Activated T-cell treated with anti-CD3 and anti-CD28 coated beads for 1 hour (primary cell): ENCODE measurements around the gene CRTAC1.
A peak's percentile ranks its signal among the peaks of the same experiment; 100 is the strongest.
"Not testable (repeated sequence)": the region's sequence is repeated elsewhere in the genome, so short reads cannot be mapped to it uniquely, and the experiment has no call there.

Experiments used
- DNase-seq: peaks from one replicate; pipeline ENCODE4 v3.0.0-alpha.2; 2020; ENCODE audit warnings: low read depth

The CRTAC1 gene

DNA sequence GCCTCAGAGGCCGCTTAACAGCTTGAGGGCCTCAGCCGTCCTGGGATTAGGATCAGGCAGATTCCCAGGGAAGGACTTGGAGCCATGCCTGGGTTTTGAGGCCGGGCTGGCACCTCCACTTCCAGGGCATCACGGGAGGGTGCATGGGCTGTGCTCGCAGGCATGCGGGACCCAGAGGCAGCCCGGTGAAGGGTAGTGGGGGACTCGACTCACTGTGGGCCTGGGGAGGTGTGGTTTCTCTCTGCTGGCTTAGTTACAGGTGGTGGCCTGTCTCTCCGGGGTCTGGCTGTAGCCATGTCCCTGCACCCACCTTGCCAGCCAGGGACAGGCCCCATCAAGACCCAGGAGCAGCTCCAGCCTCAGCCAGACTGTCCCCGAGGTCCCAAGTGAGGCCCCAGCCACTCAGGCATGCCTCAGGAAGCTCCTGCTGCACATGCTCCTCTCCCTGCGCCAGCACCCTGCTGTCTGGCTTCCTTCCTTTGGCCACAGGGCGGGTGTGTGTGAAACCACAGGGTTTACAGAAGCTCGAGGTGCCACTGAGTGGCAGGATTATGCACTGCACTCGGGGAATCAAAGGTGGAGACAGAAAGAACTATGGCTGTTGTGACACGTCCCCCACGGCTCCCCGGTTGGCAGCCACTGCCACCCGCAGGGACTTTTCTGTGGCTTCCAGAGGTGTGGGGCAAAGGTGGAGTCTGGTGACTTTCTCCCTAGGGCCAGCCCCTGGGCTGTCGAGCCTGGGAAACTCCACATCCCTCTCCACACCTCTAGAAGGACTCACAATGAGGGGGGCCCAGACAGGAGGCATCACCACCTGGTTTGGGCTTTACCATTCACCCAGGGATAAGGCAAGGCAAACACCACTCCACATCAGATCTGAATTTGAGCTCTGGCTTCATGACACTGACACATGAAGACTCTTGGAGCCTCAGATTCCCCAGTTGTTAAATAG lies 161.1 kb downstream of the CRTAC1 start:
- DNase-seq: peak; percentile 71

DNA sequence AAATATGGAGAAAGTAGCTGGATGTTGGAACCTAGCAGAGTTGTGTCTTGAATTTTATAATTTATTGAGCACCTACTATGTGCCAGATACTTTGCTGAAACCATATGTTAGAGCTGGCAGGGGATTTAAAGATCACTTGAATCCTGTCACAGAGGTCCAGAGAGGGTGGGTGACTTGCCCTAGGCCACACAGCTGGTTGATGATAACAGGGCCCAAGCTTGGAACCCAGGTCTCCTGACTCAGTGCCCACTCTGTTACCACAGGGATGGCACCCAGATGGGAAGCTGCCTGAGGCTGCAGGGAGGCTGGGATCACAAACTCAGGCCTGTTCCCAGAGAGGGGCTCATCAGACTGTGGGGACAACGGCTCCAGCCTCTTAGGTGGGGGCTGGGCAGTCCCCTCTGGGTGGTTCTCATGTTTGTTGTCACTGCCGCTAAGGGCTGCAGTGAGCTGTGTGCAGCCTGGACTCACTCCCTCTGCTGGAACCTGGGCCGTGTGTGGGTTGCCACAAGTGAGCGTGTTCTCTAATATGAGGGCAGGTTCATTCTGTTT lies 162.2 kb downstream of the CRTAC1 start:
- no peak for DNase-seq

DNA sequence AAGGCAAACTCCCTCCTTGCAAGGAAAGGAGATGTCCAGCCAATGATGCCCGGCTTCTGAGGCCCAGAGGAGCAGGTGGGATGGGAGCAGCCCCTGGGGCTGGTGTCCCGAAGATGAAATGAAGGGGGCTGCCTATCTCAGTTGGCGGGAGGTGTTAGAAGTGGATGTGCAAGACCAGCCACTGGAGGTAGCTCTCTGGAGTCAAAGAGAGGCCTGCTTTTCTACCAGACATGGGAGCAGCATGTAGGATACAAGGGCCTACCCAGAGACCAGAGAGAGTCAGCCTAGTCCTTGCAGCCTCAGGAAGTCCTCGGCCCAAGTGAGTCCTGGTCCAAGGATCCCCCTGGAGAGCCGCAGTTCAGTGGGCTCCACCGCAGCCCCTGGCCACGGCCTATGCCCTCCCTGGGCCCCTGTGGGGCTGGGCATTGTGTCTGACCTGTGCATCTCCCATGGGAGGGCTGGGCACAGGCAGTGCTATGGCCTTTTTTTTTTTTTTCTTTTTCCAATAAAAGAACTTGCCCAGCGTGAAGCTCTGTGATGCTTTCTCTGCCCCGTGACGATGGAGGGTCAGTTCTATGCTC lies 163.1 kb downstream of the CRTAC1 start:
- no peak for DNase-seq

DNA sequence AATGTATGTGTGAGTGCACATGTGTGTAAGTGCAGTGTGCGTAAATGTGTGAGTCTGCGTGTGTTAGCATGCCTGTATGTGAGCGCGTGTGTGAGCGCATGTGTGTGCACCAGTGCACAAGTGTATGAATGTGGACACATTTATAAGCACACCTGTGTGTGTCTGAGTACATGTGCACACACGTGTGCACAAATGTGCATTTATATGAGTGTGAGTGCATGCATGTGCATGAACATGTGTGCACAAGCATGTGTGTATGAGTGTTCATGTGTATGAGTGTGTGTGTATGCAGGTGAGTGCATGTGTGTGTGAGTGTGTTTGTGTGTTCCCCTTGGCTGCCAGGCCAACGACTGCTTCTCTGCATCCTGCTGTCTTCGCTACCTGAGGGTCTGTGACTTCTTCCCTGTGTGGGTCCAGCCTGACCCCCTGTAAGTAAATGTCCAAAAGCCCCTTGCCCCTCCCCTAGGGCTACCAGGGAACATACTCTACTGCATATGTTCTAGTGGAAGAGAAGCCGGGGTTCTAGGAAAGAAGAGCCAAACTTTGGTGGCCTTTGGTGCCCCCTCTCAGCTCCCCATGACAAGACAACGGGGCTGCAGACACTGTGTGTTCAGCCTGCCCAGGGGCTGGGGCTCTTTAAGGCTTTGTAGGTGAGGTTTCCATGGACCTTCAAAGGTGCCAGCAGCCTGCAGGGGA lies 163.7 kb downstream of the CRTAC1 start:
- no peak for DNase-seq

DNA sequence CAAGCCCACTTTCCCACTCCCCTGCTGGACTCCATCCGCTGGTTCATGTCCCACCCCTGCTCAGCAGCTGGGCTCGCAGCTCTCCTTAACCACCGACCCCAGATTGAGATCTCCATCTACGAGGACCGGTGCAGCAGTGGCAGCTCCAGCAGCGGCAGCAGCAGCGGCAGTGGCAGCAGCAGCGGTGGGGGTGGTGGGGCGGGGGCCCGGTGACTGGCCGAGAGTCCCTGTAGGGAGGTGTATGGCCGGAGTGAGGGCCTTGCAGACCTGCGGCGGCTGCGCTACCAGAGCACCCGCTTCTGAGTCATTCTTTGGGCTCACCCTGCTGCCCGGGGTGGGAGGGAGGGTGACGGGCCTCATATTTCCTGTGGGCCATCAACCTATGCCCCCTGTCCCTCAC lies 164.9 kb downstream of the CRTAC1 start:
- DNase-seq: no peak

DNA sequence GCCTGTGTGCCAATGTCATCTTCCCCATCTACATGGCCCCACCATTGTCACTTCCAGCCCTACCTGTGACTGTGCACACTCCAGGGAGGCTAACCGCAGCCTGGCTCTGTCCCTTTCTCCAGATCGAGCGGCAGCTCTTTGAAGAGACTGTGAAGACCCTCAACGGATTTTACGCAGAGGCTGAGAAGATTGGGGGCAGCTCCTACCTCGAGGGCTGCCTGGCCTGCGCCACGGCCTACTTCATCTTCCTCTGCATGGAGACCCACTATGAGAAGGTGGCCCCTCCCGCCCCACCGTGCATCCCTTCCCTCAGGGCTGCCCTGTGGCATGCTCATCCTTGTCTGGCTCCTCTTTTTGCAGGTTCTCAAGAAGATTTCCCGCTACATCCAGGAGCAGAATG lies 166.6 kb downstream of the CRTAC1 start:
- no peak for DNase-seq

DNA sequence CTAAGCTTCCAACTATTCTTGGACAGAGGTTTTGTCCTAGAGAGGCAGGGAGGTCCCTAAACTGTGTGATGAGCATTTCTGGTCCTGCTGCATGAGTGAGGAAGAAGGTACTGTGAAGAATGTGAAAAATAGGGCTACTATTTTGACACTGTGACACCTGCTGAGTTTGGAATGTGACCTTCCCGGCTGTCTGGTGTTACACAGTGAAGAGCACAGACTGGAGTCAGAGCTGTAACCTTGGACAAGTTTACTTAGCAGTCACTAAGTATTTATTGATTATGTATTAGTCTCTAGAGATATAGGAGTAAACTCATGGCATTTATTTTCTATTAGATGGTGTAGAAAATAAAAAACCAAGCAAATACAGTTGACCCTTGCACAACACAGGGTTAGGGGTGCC lies 168.5 kb downstream of the CRTAC1 start:
- DNase-seq: no peak

DNA sequence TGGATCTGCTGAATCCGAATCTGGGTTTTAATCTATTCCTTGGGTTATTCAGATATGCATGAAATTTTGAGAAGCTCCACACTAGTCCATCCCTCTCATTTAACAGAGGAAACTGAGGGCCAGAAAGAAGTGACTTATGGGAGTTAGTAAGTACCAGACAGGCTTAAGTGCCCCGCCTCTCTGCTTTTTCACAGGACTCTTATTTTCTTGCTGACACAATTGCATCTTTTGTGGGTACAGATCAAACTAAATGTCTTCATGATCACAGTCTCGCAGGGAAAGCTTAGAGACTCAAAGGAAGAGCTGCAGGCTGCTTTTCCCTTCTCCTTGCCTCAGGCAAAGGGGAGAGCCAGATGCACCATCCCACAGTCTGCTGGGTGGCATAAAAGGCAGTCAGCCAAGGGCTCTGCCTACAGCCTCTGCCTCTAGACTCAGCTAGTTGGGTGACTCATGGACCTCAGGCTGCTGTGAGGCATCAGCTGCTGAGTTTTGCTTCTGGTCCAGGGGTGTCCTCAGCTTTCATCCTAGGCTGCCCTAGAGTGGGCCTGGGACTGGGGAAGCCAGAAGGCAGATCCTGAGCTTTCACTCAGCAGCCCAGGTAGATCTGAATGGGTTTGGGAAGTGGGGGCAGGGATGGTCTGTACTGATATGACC lies 169.2 kb downstream of the CRTAC1 start:
- DNase-seq: no peak

DNA sequence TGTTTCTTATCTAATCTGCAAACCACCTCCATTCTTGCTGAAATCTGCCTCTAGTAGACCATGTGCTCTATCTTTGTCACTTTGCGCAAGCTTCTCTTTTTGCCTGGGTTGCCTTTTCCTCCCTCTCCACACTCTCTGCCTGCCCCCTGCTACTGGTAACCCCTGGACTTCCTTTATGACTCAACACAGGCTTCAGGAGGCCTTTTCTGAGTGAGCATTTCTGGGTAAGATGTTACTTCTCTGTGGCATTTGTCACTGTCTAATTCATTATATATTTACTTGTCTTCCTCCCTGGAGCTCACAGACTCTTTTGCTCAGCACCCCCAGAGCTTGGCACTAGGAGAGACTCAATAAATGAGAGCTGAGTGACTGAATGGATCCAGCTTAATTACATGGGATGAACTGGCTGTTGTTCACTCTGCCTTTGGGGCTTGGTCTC lies 172.4 kb downstream of the CRTAC1 start:
- no peak for DNase-seq

DNA sequence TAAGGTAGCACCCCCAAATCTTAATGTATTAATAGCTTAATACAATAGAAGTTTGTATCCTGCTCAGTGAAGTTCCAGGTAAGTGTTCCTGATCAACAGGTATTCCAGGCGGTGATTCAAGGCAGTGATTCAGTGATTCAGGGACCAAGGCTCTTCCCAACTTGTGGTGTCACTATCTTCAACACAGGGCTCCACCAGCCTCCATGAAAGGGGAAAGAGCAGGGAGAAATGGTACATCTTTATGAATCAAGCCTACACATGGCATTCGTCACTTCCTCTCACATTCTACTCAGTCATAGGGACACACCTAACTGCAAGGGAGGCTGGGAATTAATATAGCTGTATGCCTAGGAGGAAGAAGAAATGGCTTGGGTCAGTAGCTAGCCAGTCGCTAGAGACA lies 175.7 kb downstream of the CRTAC1 start:
- no peak for DNase-seq

DNA sequence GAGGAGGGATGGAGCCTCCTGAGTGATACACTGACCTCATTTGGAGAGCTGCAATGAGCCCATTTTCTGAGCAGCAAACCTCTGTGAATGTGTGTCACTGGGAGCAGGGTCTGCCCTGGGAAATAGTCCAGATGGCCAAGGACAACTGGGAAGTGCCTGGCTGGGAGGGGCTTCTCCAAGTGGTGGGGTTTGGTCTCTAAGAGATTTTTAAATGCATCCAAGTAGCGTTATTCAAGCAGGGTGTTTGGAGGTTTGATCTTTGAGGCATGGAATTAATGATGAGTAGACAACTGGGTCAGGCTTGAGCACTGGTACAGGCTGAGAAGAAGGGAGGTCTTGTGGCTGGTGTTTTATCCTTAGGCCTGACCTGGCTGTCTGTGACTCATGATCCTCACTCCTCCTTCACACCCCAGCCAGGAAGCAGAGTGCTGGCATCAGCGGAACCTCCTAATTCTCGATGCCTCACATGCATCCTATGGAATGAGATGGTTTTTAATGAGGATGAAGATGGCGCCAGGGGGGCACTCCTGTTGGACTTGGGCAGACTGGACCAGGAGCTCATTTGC lies 177.5 kb downstream of the CRTAC1 start:
- DNase-seq: no peak

DNA sequence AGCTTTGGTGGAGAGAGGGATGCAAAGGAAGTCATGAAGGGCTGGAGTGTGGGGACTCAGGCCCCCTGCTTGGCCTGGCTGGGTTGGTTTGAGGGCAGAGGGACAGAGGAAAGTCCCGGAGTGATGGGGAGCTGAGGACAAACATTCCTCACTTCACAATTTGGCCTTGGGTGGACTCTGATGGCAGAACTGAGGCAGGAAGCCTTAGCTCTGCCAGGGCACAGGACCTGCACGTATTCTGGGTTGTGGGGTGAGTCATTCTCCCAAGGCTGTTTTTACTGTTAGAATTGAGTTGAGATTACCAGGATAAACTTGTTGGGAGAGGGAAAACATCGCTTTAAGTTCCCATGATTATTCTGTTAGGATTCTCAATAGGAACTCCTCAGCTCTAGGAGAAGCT lies 178.1 kb downstream of the CRTAC1 start:
- DNase-seq: no peak

DNA sequence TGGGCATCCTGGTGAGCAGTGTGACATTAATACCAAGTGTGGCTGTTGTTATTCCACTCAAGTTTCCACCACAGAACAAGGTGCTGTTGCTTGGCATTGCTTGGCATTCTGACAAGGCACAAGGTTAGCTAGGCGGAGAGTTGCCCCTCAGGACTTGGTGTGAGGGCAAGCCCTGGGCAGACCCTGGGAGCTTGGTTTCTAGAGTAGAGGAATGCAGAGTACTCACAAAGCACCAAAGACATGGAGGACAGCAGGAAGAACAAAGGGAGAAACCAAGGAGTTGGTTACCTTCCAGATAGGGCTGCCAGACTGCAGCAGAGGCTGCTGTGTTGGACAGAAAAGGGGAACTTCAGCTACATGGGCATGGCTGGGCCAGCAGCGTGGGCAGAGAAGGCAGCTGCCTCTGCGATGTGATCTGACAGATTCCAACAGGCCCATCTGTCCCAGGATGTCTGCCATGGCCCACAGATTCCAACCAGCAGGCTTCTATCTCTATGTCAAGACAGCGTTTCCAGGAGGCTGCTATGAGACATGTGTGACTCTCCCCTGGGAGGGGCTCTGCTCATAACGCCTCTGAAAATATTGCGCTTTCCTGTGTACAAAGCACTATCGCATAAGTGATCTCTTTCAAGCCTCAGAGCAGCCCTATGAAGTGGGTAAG lies 178.9 kb downstream of the CRTAC1 start:
- DNase-seq: no peak

DNA sequence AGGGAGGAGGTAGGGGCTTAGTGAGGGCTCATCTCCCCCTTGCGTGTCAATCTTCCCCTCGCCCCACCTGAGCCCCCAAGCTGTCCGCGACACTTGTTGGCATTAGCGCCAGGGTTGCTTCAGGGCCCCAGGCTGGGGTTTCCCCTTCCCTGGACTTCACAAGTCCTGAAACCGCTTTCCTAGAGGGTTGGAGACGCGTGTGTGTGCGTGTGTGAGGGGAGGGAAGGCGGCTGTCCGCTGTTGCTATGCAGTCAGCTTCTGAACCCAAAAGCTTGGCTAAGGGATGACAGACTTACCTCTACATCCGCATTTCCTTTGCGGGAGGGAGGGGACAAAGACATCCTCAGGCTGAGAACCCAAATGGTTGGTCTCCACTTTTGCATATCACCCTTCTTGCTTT lies 180.0 kb downstream of the CRTAC1 start:
- no peak for DNase-seq

DNA sequence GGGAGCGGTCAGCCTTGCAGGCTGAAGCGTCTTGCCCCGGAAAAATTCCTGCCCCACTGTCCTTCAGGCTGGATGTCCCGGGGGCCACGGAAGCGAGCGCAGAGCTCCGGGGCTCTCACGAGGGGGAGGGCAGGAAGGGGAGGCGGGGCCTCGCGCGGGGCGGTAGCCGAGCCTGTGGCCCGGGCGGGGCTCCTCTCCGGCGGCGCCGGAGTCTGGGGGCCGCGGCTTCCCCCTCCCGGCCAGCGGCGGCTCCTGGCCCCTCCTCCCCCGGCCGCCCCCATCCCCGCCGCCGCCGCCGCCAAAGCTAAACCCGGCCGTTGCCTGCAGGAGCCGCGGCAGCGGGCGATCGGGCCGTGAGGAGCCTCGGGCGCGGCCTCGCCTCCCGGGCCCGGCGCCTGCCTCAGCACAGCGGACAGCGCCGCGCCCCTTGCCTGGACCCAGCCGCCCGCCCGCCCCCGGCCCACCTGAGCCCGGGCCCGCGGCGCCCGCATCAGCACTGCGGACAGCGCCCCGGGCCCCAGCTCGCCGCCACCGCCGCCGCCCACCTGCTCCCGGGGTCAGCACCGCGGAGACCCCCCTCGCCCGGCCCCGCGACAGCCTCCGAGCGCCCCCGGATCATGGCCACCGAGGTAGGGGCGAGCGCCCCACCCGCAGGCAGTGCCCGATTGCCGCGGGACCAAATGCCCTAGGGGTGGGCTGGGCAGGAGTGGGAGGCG lies 180.6 kb downstream of the CRTAC1 start, which contains the start of gene GOLGA7B:
TSS of gene GOLGA7B (plus strand) at position 157 of the 716 bp plus-strand sequence. CDS start at position 618, 461 bp downstream.
- peak; percentile 50 for DNase-seq

DNA sequence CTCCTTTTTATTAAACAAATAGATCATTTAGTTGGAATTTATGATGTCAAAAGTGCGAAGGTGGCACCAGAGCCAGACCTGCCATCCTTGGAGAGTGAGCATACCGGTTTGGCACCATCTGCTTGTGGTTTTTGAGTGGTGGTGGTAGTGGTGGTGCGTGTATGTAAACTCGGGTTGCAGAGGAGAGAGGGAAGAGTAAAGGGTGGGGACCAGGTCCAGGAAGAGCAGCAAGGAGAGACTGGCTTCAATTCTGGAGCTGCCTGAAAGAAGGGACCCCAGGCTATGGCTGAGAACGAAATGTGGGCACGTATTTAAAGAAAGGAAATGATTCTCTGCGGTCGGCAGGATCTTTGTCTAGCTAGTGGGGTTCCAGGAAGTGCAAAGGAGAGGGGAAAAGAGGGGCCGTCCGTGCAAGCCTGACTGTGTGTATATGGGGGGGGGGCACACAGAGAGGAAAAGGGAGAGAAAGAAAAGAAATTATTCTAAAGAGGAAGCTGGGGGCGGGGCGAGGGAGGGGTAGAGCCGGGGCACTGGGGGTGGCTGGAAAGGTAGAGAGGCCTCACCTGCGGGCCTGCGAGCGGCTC lies 181.2 kb downstream of the CRTAC1 start:
- no peak for DNase-seq

DNA sequence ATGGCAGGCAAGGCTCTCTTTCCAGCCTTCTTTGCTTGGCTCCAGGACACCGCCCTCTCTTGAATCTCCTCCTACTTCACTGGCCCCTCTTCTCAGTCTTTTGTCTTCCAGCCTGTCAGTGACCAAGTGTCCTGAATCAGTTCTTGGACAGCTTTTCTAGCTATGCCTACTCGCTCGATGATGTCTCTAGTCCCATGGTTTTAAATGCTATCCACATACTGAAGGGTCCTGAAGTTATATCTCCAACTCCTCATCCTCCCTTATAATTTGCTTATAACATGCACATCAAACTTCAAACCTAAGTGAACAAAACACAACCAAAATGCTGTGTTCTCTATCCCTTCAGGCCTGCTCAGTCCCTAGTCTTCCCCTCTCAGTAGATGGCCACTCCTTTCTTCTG lies 185.7 kb downstream of the CRTAC1 start:
- no peak for DNase-seq

DNA sequence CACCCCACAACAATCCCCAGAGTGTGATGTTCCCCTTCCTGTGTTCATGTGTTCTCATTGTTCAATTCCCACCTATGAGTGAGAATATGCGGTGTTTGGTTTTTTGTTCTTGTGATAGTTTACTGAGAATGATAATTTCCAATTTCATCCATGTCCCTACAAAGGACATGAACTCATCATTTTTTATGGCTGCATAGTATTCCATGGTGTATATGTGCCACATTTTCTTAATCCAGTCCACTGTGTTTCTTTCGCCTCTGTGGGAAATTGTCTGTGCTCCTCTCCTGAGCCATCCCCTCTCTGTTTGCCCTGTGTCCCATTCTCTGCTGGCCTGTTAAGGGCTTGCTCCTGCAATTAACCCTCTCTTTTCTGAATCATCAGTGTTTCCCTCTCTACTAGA lies 186.4 kb downstream of the CRTAC1 start:
- not testable (repeated sequence) for DNase-seq

DNA sequence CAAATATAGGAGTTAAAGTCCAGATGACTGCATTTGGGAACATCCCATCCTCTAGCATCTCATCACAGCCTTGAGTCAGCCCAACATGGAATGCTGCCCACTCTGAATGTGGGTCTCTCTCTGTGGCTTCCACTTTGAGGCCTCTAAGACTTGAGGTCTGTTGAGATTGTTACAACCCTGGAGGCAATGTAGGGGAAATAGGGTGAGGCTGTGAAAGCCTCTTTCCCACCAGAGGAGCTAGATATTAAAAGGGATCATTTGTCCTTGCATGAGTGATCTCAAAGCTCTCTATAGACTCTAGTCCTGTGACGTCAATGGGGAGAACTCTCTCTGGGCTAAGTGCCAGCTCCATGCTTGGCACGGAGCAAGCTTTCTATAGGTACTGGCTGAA lies 187.1 kb downstream of the CRTAC1 start:
- no peak for DNase-seq

DNA sequence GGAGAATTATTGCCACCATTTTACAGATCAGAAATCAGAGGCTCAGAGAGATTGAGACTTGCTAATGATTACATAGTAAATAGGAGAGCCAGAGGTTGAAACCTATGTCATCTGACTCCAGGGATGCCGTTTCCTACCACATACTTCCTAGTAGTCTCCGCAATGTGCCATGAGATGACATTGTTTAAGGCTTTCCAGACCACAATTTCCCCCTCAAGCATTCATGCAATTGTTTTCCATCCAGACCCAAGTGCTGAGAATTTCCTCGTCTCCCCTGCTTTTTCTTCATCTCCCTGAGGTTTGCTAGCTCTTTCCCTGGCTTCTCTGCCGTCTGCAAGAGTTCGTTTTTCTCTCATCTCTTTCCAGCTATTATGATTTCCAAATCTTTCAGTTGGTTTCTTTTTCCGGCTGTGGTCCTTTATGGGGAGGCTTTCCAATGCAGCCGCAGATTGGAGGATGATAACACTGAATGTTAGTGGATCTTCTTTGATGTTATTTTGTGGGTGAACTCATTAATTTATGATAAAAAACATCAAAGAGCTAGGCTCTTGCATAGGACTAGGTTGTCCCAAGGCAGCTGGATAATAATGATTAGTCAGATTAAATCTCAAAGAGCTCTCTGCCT lies 187.7 kb downstream of the CRTAC1 start:
- DNase-seq: no peak
